Measurements from ENCODE around the gene FDXR.

Gene FDXR

GRCh38 chr17:74825952-74826719 is 46.7 kb downstream of the FDXR start:
- TF ChIP-seq REST (IDR thresholded peaks at IDR 0.05; ENCODE audit: insufficient replicate concordance, low read depth) (no peak), SPI1 (IDR thresholded peaks at IDR 0.05; ENCODE audit: borderline replicate concordance, low read depth) (no peak), POLR2AphosphoS5 (IDR thresholded peaks at IDR 0.05; ENCODE audit: low read depth) (no peak), GABPA (IDR thresholded peaks at IDR 0.05; ENCODE audit: low read depth) (no peak), CTCF (IDR thresholded peaks at IDR 0.05; ENCODE audit: insufficient read depth, low read length) (no peak)
- H3K27ac ChIP-seq (replicated peaks): no peak overlapping the region
- no peak overlapping the region for H3K4me3 ChIP-seq (replicated peaks; ENCODE audit: insufficient read depth, low read length)
- no peaks in the 10 kb centered on the region for H3K27me3 ChIP-seq (ENCODE audit: insufficient read depth, poor library complexity, severe bottlenecking)
- DNase-seq (ENCODE audit: low read depth in 1 of 2, low spot score in 1 of 2): no peak

GRCh38 chr17:74824961-74825627 is 47.7 kb downstream of the FDXR start:
- TF ChIP-seq SPI1 (IDR thresholded peaks at IDR 0.05; ENCODE audit: borderline replicate concordance, low read depth) (no peak), CTCF (IDR thresholded peaks at IDR 0.05; ENCODE audit: insufficient read depth, low read length) (no peak), POLR2AphosphoS5 (IDR thresholded peaks at IDR 0.05; ENCODE audit: low read depth) (no peak), GABPA (IDR thresholded peaks at IDR 0.05; ENCODE audit: low read depth) (no peak), REST (IDR thresholded peaks at IDR 0.05; ENCODE audit: insufficient replicate concordance, low read depth) (no peak)
- no peak for DNase-seq (ENCODE audit: low read depth in 1 of 2, low spot score in 1 of 2)

GRCh38 chr17:74822939-74823367 is 49.8 kb downstream of the FDXR start:
- no peak for TF ChIP-seq CTCF (IDR thresholded peaks at IDR 0.05; ENCODE audit: insufficient read depth, low read length)
- TF ChIP-seq SPI1 (IDR thresholded peaks at IDR 0.05; ENCODE audit: borderline replicate concordance, low read depth): no peak
- no peak for TF ChIP-seq REST (IDR thresholded peaks at IDR 0.05; ENCODE audit: insufficient replicate concordance, low read depth)
- no peak for TF ChIP-seq POLR2AphosphoS5 (IDR thresholded peaks at IDR 0.05; ENCODE audit: low read depth)
- TF ChIP-seq GABPA (IDR thresholded peaks at IDR 0.05; ENCODE audit: low read depth): no peak
- Histone ChIP-seq H3K27me3 (ENCODE audit: insufficient read depth, poor library complexity, severe bottlenecking) (no peaks in the 10 kb centered on the region), H3K27ac (replicated peaks) (no peak overlapping the region), H3K4me3 (replicated peaks; ENCODE audit: insufficient read depth, low read length) (no peak overlapping the region)
- DNase-seq (ENCODE audit: low read depth in 1 of 2, low spot score in 1 of 2): no peak

More at GRCh38 chr17:74824961-74825627, 47.7 kb downstream of the FDXR start:
- Histone ChIP-seq H3K4me3 (replicated peaks; ENCODE audit: insufficient read depth, low read length) (no peak overlapping the region), H3K27ac (replicated peaks) (no peak overlapping the region), H3K27me3 (ENCODE audit: insufficient read depth, poor library complexity, severe bottlenecking) (no peaks in the 10 kb centered on the region)
